NCI-H2227 treated with DMSO at 0.1 percent for 48 hours (cell line): ENCODE measurements around the gene TMEM270.

ENCODE experiments used
- DNase-seq: peaks from one replicate; lab custom pipeline; 2025; lab: John Stamatoyannopoulos, UW

TMEM270 gene

DNA sequence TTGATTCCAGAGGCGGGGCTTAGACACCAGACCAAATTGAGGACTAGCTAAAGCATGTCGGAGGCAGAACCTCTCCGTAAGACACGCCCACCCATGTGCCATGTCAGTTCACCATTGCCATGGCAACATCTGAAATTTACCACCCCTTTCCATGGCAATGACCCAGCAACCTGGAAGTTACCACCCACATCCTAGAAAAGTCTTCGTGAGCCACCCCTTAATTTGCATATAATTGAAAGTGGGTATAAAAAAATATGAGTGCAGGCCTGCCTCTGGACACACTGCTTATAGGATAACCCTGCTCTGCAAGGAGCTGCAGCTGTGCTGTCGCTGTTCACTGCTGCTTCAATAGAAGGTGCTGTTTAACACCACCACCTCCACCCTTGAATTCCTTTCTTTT is 28.0 kb downstream of the TMEM270 start:
- DNase-seq, result no peak

DNA sequence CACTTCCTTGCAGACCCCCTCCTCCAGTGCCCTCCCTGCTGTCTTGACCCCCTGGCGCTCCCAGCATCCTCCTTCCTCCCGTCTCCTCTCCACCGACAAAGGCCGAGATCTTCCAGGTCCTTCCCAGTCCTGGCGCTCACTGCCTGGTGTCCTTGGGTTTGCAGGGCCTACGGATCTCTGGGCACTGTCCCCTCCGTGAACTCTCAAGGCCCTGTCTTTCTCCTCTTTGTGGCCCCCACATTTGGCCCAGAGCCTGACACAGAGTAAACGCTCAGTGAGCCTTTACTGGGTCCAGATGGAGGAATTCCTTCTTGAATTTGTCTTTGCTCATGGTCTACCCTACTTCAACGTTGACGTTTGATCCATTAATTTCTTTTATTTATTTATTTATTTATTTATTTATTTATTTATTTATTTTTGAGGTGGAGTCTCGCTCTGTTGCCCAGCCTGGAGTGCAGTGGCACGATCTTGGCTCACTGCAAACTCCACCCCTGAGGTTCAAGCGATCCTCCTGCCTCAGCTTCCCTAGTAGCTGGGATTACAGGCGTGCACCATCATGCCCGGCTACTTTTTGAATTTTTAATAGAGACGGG is 29.7 kb downstream of the TMEM270 start:
- no peak for DNase-seq

- no peak for DNase-seq
Observed at GRCh38 chr7:73891178-73891885, 30.4 kb downstream of the TMEM270 start.

DNA sequence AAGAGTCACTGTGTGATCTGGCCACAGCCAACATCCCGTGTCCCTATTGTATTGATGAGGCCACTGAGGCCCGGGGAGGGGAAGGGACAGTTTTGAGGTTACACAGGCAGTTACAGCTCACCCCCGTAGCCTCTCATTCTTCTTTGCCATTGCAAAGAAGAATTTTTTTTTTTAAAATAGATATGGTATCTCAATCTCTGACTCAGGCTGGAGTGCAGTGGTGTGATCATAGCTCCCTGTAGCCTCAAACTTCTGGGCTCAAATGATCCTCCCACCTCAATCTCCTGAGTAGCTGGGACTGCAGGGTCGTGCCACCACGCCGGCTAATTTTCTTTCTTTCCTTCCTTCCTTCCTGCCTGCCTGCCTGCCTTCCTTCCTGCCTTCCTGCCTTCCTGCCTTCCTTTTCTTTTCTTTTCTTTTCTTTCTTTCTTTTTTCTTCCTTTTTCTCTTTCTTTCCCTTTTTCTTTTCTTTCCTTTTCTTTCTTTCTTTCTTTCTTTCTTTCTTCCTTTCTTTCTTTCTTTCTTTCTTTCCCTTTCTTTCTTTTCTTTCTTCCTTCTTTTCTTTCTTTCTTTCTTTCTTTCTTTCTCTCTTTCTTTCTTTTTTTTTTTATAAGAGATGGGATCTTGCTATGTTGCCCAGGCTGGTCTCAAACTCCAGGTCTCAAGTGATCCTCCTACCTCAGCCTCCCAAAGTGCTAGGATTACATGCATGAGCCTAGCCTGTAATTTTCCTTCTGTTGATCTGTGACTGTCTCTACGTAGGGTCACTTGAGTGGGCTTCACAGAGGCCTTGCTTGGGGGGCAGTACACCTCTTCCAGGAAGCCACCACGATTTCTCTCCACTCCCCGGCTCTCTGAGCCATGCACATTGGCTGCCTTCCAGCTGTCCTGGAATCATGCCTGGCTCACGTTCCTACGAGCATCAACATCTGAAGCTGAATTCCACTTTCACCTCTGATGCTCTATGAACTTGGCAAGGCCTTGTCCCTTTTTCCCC is 31.3 kb downstream of the TMEM270 start:
- no peak for DNase-seq

- no peak for DNase-seq
Observed at GRCh38 chr7:73893342-73894101, 32.6 kb downstream of the TMEM270 start.

DNA sequence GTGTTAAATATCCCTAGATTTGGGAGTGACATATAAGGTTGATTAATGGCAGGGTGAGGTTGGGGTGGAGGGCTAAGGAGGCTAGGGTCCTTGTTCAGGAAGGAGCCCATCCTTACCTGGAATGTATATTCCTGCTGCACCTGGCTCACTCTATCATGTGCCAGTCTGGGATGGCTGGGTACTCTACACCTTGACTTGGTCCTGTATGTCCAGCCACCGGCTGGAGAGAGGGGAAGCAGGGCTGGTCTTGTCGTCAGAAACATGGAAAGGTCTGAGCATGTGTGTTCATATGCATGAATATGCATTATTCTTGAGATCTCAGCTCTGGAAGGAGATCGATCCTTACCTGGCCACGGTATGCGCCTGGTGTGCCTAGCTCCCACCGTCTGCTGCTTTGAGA is 33.2 kb downstream of the TMEM270 start:
- DNase-seq, result no peak

DNA sequence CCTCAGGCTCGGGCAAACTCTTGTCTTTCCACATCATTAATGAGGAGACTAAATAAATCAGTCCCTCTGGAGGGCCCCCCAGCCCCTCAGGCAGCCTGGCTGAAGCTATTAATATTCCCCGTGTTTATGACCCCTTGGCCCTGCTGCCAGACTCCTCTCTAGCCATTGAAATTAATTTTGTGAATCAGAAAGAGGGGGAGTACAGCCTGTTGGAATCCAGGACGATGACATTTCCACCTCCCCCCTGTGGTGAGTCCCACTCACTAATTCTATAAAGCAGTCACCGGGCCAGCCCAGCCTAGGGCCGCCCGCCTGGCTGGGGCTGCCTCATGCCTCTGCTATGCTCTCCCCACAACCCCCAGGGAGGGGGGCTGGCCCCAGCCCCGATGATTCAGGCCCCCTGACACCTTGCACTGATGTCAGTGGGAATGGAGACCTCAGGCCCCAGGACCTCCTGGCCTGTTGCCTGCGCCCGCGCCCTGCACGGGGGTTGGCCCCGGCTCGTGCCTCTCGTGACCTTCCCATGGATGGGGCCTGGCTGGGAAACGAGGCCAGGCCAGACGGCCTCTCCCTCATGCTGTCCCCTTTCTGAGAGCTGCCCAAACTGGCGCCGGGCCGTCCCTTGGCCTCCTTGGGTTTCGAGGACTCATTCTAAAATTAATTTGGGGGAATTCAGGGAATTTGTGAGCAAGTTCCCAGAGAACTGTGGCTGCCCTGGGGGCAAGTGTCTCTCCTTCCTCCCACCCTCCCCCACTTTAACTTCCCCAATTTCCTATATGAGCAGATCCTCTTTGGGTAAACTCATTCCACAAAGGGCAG is 34.0 kb downstream of the TMEM270 start:
- DNase-seq, result no peak

DNA sequence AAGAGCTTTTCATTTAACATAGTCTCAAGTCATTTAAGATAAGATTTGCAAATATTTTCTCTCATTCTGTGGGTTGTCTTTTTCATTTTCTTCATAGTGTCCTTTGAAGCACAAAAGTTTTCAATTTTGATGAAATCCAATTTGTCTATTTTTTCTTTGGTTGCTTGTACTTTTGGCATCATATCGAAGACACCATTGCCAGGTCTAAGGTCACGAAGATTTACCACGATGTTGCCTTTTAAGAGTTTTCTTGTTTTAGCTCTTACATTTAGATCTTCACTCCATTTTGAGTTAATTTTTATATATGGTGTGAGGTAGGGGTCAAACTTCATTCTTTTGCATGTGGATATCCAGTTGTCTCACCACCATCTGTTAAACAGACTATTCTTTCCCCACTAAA is 34.7 kb downstream of the TMEM270 start:
- no peak for DNase-seq

- no peak for DNase-seq
Observed at GRCh38 chr7:73896454-73896853, 35.5 kb downstream of the TMEM270 start.

GRCh38 chr7:73899731-73900142 is 38.8 kb downstream of the TMEM270 start:
- DNase-seq, result no peak

DNA sequence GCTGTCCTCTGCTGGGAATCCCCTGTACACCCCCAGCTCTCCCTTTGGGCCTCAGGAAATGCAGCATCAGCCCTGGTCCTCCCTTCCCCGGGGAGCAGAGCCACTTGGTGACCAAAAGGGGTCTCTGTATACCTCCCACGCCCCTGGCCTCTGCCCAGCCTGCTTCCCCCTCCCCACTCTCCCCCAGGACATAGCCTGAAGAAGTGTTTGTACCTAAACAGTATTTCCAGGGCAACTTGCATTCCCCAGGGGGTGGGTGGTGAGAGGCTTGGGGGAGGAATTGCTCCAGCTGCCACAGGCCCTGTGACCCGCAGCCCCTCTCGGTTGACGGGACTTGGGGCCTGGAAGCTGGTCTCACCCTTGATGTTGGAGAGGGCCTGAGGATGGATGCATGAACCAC is 39.3 kb downstream of the TMEM270 start:
- no peak for DNase-seq

DNA sequence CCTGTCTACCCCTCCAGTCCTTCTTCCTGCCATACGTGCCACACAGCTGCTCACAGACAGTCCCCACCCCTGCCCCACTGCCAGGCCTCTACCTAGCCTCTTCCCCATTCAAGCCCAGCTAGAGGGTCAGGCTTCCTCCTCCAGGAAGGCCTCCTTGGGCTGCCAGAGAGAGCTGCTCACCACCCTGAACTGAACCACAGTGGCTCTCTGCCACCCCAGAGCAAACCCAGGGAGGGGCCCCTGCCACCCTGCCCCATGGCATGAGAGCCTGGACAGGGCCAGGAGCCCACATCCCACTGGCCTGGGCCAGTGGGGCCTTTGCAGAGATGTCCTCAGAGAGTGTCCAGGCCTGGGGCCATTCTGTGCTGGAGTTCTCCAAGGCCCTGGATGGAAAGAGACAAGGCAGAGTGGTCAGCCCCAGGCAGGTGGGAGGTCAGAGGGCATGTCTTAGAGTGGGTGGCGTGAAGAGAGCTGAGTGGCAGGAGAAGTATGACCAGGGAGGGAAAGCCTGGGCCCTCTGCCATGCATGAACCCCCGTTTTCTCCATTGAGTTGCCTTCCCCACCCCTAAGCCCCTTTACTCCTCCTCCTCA is 40.4 kb downstream of the TMEM270 start:
- no peak for DNase-seq

DNA sequence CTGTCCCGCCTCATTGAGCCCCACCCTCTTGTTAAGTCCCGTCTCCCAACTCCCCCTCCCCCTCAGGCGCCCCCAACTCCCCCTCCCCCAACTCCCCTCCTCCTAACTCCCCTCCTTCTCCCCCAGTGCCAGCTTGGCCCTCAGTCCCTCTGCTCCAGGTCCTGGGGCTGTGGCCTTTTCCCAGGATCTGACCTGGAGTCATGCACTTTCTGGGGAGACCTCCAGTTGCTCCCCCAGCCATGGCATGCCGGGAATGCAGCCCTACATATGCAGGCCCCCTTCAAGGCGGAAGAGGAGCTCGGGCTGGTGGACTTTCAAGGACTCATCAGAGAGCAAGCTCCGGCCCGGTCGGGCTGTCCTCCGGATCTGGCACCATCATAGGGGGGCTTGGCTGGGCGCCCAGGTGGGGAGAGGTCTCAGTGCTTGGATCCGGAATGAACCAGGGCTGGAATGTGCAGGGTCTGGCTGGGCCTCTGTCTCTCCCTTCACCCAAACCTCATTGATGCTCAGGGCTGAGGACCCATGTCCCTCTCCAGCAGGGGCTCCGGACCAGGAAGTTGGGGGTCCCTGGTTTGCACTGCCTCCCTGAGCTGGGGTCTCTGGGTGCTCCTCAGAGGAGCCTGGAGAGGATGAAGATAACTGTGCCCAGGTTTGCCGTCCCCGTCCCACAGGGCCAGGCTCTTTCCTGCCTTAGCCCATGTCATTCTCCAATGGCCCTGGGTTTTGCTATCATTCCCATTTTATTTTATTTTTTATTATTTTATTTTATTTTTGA is 41.1 kb downstream of the TMEM270 start:
- no peak for DNase-seq

DNA sequence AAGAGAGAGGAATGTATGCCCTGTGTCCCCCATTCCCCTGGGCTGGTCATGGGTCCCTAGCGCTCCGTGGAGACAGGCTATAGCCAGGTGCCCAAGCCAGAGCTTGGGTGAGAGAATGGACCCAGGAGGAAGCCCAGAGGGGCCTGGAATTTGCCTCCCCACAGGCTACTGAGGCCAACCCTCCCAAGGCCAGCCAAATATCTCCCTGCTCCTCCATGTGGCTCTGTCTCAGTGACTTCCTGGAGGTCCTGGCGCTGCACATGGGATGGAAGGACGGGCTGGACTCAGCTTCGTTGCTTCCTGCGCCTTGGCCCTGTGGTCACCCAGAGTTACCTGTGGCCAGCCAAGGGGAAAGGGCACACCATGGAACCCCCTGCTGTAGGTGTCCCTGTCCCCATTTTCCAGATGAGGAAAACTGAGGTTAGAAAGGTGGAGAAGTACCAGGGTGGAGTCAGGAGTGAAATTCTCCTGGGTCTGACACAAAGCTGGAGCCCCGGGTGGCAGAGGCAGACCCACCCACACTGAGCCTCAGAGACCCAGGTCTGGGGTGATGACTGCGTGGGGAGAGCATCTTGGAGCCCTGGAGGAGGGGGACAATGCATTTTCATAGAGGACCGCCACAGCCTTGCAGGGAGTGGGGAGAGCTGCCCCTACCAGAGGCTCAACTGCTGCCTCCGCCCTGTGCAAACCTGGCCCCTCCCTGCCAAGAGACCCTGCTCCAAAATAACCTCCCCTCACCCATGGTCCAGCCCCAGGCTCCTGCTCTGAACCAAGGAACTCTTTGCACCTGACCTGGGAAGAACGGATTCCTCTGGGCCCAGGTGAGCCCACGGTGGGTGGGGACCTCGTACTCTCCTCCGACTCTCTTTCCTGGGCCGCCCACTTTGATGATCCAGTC is 42.6 kb downstream of the TMEM270 start:
- DNase-seq, result no peak

DNA sequence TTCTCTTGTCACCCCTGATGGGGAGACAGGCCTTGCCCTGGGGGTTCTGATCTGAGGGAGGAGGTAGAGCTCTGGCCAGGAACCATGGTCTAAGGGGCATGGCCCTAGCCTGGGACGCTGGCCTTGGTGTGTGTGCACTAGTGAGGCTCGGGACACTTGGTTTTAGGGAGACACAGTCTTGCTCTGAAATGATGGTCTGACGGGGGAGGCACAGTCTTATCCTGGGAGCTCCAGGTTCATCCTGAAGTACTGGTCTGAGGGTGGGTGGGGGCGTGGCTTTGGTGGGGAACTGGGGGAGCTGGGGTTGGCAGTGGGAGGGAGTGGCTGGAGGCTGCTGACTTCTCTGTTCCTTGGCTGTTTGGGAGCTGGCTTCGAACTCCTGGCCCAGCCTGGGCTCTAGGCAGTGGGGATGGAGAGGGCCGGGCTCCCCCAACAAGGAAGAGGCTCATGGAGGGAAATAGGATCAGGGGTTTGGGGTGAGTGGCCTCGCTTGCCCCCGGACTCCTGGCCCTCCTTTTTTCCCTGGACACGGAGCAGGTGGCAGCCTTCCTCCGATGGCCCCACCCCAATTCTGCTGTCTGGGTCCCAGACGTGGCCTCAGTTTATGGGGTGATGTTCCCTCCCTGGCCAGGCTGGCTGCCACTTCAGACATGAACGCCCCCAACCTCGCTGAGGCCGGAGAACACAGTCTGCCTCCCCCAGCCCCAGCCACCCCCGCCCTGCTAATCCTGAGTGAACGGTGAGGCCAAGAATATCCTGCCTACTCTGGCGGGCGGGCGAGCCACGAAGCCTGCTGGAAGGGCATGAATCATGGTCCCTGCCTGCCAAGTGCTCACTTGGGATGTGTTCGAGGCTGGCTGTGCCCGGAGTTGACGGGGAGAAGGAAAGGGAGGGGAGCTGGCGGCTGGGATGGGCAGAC is 43.5 kb downstream of the TMEM270 start:
- no peak for DNase-seq

DNA sequence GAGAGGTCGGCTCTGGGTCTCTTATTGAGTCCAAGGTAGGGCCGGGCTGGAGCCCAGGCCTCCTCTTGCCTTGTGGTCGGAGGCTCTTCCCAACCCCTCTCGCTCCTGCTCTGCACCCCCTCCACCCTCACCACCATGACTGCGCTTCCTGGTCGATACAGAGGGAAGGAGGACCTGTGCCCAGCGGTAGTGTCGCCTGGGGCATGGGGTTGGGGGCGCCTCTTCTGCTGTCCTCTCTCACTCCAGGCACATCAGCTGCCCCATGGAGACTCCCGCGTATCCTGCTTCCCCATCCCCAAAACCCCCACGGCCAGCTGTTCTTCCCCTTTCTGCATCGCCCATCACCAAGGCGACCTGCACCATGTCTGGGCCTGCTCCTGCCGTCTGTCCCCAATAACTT is 44.4 kb downstream of the TMEM270 start:
- DNase-seq, result no peak

- no peak for DNase-seq
Observed at GRCh38 chr7:73906874-73907273, 45.9 kb downstream of the TMEM270 start.
